Astrocyte (in vitro differentiated cells and primary cell): ENCODE data around the gene CST3. TPM values are rescaled to one million over a fixed set of nuclear protein-coding genes. Genes with fewer than 3 reads are reported as not detected.

Source experiments
- DNase-seq: peaks from one replicate; pipeline ENCODE4 v3.0.0-alpha.2; 2010; ENCODE audit warnings: low read depth
- FAIRE-seq: peaks from 2 replicates; lab custom pipeline; 2011; peaks lifted over from hg19 to GRCh38; lab: Jason Lieb, UNC
- H2AFZ ChIP-seq: 2 replicates; pipeline ENCODE4 v1.6.0; 2012; ENCODE audit warnings: low read depth, low read length, inconsistent platforms
- H3K27ac ChIP-seq: 2 replicates; pipeline ENCODE4 v1.5.1; 2011; ENCODE audit warnings: low read depth, low read length, inconsistent platforms
- H3K27me3 ChIP-seq: 2 replicates; pipeline ENCODE4 v1.6.0; 2011; ENCODE audit warnings: low read length, inconsistent platforms; ENCODE audit not compliant: insufficient read depth
- H3K36me3 ChIP-seq: 2 replicates; pipeline ENCODE4 v1.5.1; 2011; ENCODE audit warnings: low read length, inconsistent platforms; ENCODE audit not compliant: insufficient read depth
- H3K4me1 ChIP-seq: 2 replicates; pipeline ENCODE4 v1.5.1; 2011; ENCODE audit warnings: low read length, inconsistent platforms; ENCODE audit not compliant: insufficient read depth
- H3K4me2 ChIP-seq: 2 replicates; pipeline ENCODE4 v1.6.0; 2012; ENCODE audit warnings: low read length, inconsistent platforms
- H3K4me3 ChIP-seq: 2 replicates; pipeline ENCODE4 v1.5.1; 2011; ENCODE audit warnings: low read depth, mild to moderate bottlenecking, low read length, inconsistent platforms; ENCODE audit not compliant: insufficient read depth
- H3K79me2 ChIP-seq: 2 replicates; pipeline ENCODE4 v1.6.0; 2012; ENCODE audit warnings: mild to moderate bottlenecking, low read length, inconsistent platforms; ENCODE audit not compliant: insufficient read depth
- H3K9ac ChIP-seq: 2 replicates; pipeline ENCODE4 v1.6.0; 2012; ENCODE audit warnings: mild to moderate bottlenecking, low read length, inconsistent platforms
- H3K9me3 ChIP-seq: 2 replicates; pipeline ENCODE4 v1.5.1; 2012; ENCODE audit warnings: low read depth, mild to moderate bottlenecking, low read length, inconsistent platforms; ENCODE audit not compliant: insufficient read depth
- H4K20me1 ChIP-seq: 2 replicates; pipeline ENCODE4 v1.6.0; 2012; ENCODE audit warnings: low read length, inconsistent platforms; ENCODE audit not compliant: insufficient read depth
- H3K27ac Mint-ChIP-seq: one replicate; pipeline ENCODE4 v1.8.0; 2021; ENCODE audit warnings: mild to moderate bottlenecking, mixed read lengths; ENCODE audit not compliant: unreplicated experiment
- H3K27me3 Mint-ChIP-seq: one replicate; pipeline ENCODE4 v1.8.0; 2021; ENCODE audit warnings: low read depth, mixed read lengths; ENCODE audit not compliant: unreplicated experiment
- H3K36me3 Mint-ChIP-seq: one replicate; pipeline ENCODE4 v1.8.0; 2021; ENCODE audit warnings: low read depth, mixed read lengths; ENCODE audit not compliant: unreplicated experiment
- H3K4me1 Mint-ChIP-seq: one replicate; pipeline ENCODE4 v1.8.0; 2021; ENCODE audit warnings: low read depth, mixed read lengths; ENCODE audit not compliant: unreplicated experiment
- H3K4me3 Mint-ChIP-seq: one replicate; pipeline ENCODE4 v1.8.0; 2021; ENCODE audit warnings: mild to moderate bottlenecking, moderate library complexity, mixed read lengths; ENCODE audit not compliant: unreplicated experiment
- H3K9me3 Mint-ChIP-seq: one replicate; pipeline ENCODE4 v1.8.0; 2021; ENCODE audit warnings: mild to moderate bottlenecking, mixed read lengths; ENCODE audit not compliant: unreplicated experiment
- EZH2 ChIP-seq: IDR thresholded peaks from 2 replicates; pipeline ENCODE4 v1.6.1; 2012; ENCODE audit warnings: mild to moderate bottlenecking, low read length, inconsistent platforms; ENCODE audit not compliant: insufficient read depth
- total RNA-seq: library from RNA; stranded (reverse); gene quantifications from 2 replicates; pipeline ENCODE4 v1.2.1, GENCODE V29; 2021
- TF ChIP-seq, protein P1 (sequence below): IDR thresholded peaks from 2 replicates; pipeline ENCODE4 v1.5.1; 2011; ENCODE audit warnings: low read depth, mild to moderate bottlenecking, inconsistent platforms, low read length, moderate library complexity; ENCODE audit not compliant: insufficient read depth

CST3 gene
- total RNA-seq, 1 donor from 2014 or later: 316 TPM

GRCh38 chr20:23614163-23614562 is 23.6 kb downstream of the CST3 start:
- Histone ChIP-seq H3K4me2 (no peak overlapping the region), H4K20me1 (no peaks in the 10 kb centered on the region), H3K4me1 (no peaks in the 10 kb centered on the region), H3K79me2 (no peaks in the 10 kb centered on the region), H3K4me3 (no peak overlapping the region), H3K9ac (no peak overlapping the region), H3K36me3 (no peaks in the 10 kb centered on the region), H3K27ac (no peak overlapping the region), H3K9me3 (no peaks in the 10 kb centered on the region), H3K27me3 (peaks cover 3% of the 10 kb centered on the region), H2AFZ (no peak overlapping the region)
- no peak for DNase-seq
- TF ChIP-seq, protein P1, sequence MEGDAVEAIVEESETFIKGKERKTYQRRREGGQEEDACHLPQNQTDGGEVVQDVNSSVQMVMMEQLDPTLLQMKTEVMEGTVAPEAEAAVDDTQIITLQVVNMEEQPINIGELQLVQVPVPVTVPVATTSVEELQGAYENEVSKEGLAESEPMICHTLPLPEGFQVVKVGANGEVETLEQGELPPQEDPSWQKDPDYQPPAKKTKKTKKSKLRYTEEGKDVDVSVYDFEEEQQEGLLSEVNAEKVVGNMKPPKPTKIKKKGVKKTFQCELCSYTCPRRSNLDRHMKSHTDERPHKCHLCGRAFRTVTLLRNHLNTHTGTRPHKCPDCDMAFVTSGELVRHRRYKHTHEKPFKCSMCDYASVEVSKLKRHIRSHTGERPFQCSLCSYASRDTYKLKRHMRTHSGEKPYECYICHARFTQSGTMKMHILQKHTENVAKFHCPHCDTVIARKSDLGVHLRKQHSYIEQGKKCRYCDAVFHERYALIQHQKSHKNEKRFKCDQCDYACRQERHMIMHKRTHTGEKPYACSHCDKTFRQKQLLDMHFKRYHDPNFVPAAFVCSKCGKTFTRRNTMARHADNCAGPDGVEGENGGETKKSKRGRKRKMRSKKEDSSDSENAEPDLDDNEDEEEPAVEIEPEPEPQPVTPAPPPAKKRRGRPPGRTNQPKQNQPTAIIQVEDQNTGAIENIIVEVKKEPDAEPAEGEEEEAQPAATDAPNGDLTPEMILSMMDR: no peak
- TF ChIP-seq EZH2: no peak
- H3K4me3 Mint-ChIP-seq: no peak overlapping the region
- H3K9me3 Mint-ChIP-seq: peaks cover 3% of the 10 kb centered on the region
- no peak overlapping the region for H3K27ac Mint-ChIP-seq
- peaks cover 21% of the 10 kb centered on the region for H3K27me3 Mint-ChIP-seq
- no peak for FAIRE-seq
- peaks cover 1% of the 10 kb centered on the region for H3K4me1 Mint-ChIP-seq
- H3K36me3 Mint-ChIP-seq: no peaks in the 10 kb centered on the region

DNA sequence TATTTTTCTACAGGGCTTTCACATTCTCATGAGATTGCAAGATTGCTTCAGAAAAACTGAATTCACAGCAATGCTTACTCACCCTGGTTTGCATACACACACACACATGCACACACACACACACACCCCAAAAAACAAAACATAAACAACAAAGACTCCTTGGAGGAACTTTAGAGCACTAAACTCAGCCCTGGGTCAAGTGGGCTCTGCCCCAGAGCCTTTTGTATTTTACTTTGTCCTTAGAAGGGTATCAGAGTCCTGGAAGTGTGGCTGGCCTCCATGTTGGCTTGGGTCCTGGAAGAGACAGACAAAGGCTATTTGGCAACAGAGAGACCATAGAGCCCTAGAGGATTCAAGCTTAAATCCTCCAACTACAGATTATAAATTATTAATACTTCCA is 24.1 kb downstream of the CST3 start:
- Mint-ChIP-seq H3K27me3 (peaks cover 21% of the 10 kb centered on the region), H3K9me3 (peaks cover 3% of the 10 kb centered on the region), H3K4me3 (no peak overlapping the region), H3K4me1 (peaks cover 1% of the 10 kb centered on the region), H3K36me3 (no peaks in the 10 kb centered on the region), H3K27ac (no peak overlapping the region)
- Histone ChIP-seq H3K36me3 (no peaks in the 10 kb centered on the region), H4K20me1 (no peaks in the 10 kb centered on the region), H3K4me2 (no peak overlapping the region), H3K4me3 (no peak overlapping the region), H3K27me3 (peaks cover 3% of the 10 kb centered on the region), H3K4me1 (no peaks in the 10 kb centered on the region), H3K79me2 (no peaks in the 10 kb centered on the region), H3K27ac (no peak overlapping the region), H3K9ac (no peak overlapping the region), H2AFZ (no peak overlapping the region), H3K9me3 (no peaks in the 10 kb centered on the region)
- TF ChIP-seq, protein P1: no peak
- no peak for TF ChIP-seq EZH2
- DNase-seq (no peak), FAIRE-seq (no peak)

- no peak for TF ChIP-seq EZH2
- TF ChIP-seq, protein P1: no peak
Measured at GRCh38 chr20:23612396-23612795, 25.4 kb downstream of the CST3 start.

More at GRCh38 chr20:23612396-23612795, 25.4 kb downstream of the CST3 start:
- Mint-ChIP-seq H3K4me3 (no peak overlapping the region), H3K4me1 (peaks cover 1% of the 10 kb centered on the region), H3K9me3 (peaks cover 3% of the 10 kb centered on the region), H3K27ac (no peak overlapping the region), H3K36me3 (no peaks in the 10 kb centered on the region), H3K27me3 (peaks cover 13% of the 10 kb centered on the region)
- H3K9me3 ChIP-seq: no peaks in the 10 kb centered on the region
- no peak overlapping the region for H3K4me3 ChIP-seq
- H3K79me2 ChIP-seq: no peaks in the 10 kb centered on the region
- H3K4me1 ChIP-seq: no peaks in the 10 kb centered on the region
- H3K4me2 ChIP-seq: no peak overlapping the region
- no peak overlapping the region for H3K27ac ChIP-seq
- peaks cover 3% of the 10 kb centered on the region for H3K27me3 ChIP-seq
- DNase-seq (no peak), FAIRE-seq (no peak)
- H3K36me3 ChIP-seq: no peaks in the 10 kb centered on the region
- H3K9ac ChIP-seq: no peak overlapping the region
- no peaks in the 10 kb centered on the region for H4K20me1 ChIP-seq
- no peak overlapping the region for H2AFZ ChIP-seq
